Measurements from ENCODE around the gene SPDL1.

SPDL1 gene

DNA sequence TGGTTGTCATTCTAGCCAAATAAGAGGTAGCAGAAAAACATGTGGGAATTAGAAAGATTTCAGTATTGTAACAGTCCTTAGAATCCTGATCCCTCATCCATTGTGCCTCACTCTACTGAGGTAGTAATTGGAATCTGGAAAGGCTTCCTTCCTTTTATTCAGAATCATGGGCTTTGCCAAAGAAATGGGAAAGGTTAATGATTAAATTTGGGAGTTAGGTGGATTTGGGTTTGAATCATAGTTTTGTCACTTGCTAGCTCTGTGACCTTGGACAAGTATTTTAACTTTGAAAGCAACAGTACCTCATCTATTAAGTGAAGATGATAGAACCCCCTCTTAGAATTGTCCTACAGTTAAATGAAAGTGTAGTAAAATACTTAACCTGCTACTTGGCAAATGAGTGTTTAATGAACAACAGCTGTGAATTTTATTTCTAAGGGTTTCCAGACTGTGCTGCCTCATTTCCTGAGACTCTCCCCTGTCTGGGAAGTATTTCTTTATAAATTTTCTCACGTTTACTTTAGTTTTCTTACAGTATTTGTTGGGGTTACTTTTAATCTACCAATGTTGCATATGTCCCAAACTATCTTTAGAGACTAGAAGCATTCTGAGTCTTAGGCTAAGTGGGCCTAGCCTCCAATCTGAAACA is 11.7 kb downstream of the SPDL1 start:
- Histone ChIP-seq H3K27me3 (ENCODE audit: insufficient read depth, low read depth, severe bottlenecking) (no peaks in the 10 kb centered on the region), H3K9me3 (ENCODE audit: severe bottlenecking) (no peaks in the 10 kb centered on the region), H3K27ac (no peak overlapping the region), H3K4me3 (ENCODE audit: low read depth, low read length) (no peak overlapping the region), H3K36me3 (peaks cover 81% of the 10 kb centered on the region)
- TF ChIP-seq, protein P1, sequence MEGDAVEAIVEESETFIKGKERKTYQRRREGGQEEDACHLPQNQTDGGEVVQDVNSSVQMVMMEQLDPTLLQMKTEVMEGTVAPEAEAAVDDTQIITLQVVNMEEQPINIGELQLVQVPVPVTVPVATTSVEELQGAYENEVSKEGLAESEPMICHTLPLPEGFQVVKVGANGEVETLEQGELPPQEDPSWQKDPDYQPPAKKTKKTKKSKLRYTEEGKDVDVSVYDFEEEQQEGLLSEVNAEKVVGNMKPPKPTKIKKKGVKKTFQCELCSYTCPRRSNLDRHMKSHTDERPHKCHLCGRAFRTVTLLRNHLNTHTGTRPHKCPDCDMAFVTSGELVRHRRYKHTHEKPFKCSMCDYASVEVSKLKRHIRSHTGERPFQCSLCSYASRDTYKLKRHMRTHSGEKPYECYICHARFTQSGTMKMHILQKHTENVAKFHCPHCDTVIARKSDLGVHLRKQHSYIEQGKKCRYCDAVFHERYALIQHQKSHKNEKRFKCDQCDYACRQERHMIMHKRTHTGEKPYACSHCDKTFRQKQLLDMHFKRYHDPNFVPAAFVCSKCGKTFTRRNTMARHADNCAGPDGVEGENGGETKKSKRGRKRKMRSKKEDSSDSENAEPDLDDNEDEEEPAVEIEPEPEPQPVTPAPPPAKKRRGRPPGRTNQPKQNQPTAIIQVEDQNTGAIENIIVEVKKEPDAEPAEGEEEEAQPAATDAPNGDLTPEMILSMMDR (IDR thresholded peaks at IDR 0.05; ENCODE audit: low read depth, low read length): no peak
- no peak for DNase-seq

DNA sequence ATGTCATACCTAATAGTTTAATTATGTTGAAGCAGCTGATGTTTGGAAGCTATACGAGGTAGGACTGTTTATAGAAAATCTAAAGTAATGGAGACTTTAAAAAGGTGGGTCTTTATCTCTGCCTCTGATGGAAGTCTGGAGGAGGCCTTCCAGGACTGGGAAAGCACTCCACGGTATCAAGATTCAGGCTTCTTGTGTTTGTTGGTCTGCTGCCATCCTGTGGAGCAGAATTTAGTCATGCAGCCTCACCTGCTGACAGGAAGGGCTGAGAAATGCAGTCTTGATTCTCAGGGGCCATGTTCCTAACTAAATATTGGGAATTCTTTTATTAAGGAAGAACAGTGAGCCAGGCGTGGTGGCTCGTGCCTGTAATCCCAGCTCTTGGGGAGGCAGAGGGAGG is 15.9 kb downstream of the SPDL1 start:
- no peaks in the 10 kb centered on the region for H3K9me3 ChIP-seq (ENCODE audit: severe bottlenecking)
- no peak overlapping the region for H3K27ac ChIP-seq
- no peaks in the 10 kb centered on the region for H3K27me3 ChIP-seq (ENCODE audit: insufficient read depth, low read depth, severe bottlenecking)
- peaks cover 59% of the 10 kb centered on the region for H3K36me3 ChIP-seq
- no peak overlapping the region for H3K4me3 ChIP-seq (ENCODE audit: low read depth, low read length)
- TF ChIP-seq, protein P1 (IDR thresholded peaks at IDR 0.05; ENCODE audit: low read depth, low read length): no peak
- DNase-seq: no peak

DNA sequence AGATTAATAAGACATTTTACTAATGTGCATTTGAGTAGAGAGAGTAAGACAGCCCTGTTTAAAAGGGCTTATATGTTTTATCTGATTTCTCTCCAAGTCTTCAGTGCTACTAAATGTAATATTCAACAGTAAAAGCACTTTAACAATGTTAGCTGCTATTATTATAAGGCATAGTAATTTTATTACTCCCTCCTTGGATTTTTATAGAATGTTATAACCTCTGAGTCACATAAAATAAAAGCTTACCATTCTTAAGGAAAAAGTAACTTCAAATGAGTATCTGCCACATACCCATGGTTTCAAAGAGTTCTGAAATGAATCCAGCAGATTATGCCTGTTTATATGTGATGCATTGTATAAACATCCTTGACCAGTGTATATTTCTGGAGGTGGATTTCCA is 19.0 kb downstream of the SPDL1 start:
- TF ChIP-seq, protein P1 (IDR thresholded peaks at IDR 0.05; ENCODE audit: low read depth, low read length): no peak

DNA sequence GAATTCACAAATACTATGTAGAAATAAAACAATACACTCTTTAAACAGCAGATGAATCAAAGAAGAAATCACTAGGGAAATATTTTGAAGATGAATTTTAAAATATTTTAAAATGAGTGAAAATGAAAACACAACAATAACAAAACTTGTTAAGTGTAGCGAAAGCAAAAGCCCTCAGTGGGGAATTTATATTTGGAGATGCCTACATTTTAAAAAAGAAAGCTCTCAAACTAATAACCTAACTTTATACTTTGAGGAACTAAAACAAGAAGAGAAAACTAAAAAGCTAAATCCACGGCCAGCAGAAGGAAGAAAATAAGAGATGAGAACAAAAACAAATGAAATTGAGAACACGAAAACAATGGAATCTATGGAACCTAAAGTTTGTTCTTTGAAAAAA is 22.7 kb downstream of the SPDL1 start:
- Histone ChIP-seq H3K27ac (no peak overlapping the region), H3K27me3 (ENCODE audit: insufficient read depth, low read depth, severe bottlenecking) (peaks cover 8% of the 10 kb centered on the region), H3K36me3 (peaks cover 10% of the 10 kb centered on the region), H3K4me3 (ENCODE audit: low read depth, low read length) (no peak overlapping the region), H3K9me3 (ENCODE audit: severe bottlenecking) (no peaks in the 10 kb centered on the region)
- DNase-seq: no peak
- TF ChIP-seq, protein P1 (IDR thresholded peaks at IDR 0.05; ENCODE audit: low read depth, low read length): no peak

More for the DNA sequence above, 19.0 kb downstream of the SPDL1 start:
- Histone ChIP-seq H3K36me3 (peaks cover 37% of the 10 kb centered on the region), H3K4me3 (ENCODE audit: low read depth, low read length) (no peak overlapping the region), H3K9me3 (ENCODE audit: severe bottlenecking) (no peaks in the 10 kb centered on the region), H3K27me3 (ENCODE audit: insufficient read depth, low read depth, severe bottlenecking) (no peaks in the 10 kb centered on the region), H3K27ac (no peak overlapping the region)
- DNase-seq: no peak

DNA sequence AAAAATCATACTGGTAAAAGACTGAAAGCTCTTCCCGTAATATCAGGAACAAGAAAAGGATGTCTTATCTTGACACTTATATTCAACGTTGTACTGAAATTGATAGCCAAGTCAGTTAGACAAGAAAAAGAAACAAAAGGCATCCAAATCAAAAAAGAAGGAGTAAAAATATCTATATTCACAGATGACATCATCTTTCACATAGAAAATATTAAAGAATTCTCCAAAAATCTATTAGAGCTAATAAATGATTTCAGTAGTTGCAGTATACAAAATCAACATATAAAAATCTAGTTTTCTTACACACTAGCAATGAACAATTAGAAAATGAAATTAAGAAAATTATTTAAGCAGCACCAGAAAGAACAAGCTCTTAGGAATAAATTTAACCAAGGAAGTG is 24.3 kb downstream of the SPDL1 start:
- H3K27ac ChIP-seq: no peak overlapping the region
- peaks cover 15% of the 10 kb centered on the region for H3K27me3 ChIP-seq (ENCODE audit: insufficient read depth, low read depth, severe bottlenecking)
- TF ChIP-seq, protein P1 (IDR thresholded peaks at IDR 0.05; ENCODE audit: low read depth, low read length): no peak
- H3K9me3 ChIP-seq (ENCODE audit: severe bottlenecking): no peaks in the 10 kb centered on the region
- DNase-seq: no peak
- no peak overlapping the region for H3K4me3 ChIP-seq (ENCODE audit: low read depth, low read length)
- H3K36me3 ChIP-seq: no peaks in the 10 kb centered on the region

DNA sequence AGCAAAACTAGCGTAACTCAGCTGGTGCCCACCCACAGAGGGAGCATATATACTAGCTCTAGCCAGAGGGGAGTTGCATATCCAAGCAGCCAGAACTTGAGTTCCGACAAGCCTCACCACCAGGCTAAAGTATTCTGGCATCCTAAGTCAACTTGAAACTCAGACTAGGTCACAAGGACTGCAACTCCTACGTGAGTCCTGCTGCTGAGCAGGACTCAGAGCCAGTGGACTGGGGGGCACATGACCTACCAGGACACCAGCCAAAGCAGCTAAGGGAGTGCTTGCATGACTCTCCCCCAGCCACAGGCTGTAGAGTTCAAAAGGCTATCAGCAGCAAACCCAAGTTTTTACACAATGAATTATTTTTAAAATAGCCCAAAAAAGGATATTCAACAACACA is 26.1 kb downstream of the SPDL1 start:
- no peak overlapping the region for H3K4me3 ChIP-seq (ENCODE audit: low read depth, low read length)
- H3K9me3 ChIP-seq (ENCODE audit: severe bottlenecking): no peaks in the 10 kb centered on the region
- DNase-seq: no peak

More for the DNA sequence above, 26.1 kb downstream of the SPDL1 start:
- Histone ChIP-seq H3K27ac (no peak overlapping the region), H3K27me3 (ENCODE audit: insufficient read depth, low read depth, severe bottlenecking) (peaks cover 19% of the 10 kb centered on the region), H3K36me3 (no peaks in the 10 kb centered on the region)
- TF ChIP-seq, protein P1 (IDR thresholded peaks at IDR 0.05; ENCODE audit: low read depth, low read length): no peak
